ENCODE data around the gene PAPOLB. TPM values are rescaled to one million over a fixed set of nuclear protein-coding genes. Genes with fewer than 3 reads are reported as not detected.

PAPOLB gene
- polyA plus RNA-seq, 2 donors: 0.02 TPM; not detected in 1

- H3K27me3 ChIP-seq (ENCODE audit: control insufficient read depth in 1 of 2, insufficient read depth in 2 of 2, low read length in 2 of 2): no peaks in the 10 kb centered on the region
- H3K4me3 ChIP-seq (ENCODE audit: low read depth in 1 of 2, low read length in 2 of 2): no peak overlapping the region
- H3K36me3 ChIP-seq (ENCODE audit: control insufficient read depth in 2 of 2, insufficient read depth in 2 of 2, low read length in 1 of 2): no peaks in the 10 kb centered on the region
- H3K9me3 ChIP-seq (ENCODE audit: control insufficient read depth in 2 of 2, insufficient read depth in 1 of 2, low read depth in 1 of 2, low read length in 1 of 2): no peaks in the 10 kb centered on the region
- 46 to 55% methylated on average over 5 of the region's 5 CpGs for WGBS, 2 donors
- no peaks in the 10 kb centered on the region for H3K4me1 ChIP-seq (ENCODE audit: control insufficient read depth in 2 of 2, insufficient read depth in 2 of 2, low read length in 1 of 2)
- no peak overlapping the region for H3K27ac ChIP-seq (ENCODE audit: low read depth in 2 of 2, low read length in 1 of 2)
Measured at GRCh38 chr7:4808026-4808425, 53.8 kb downstream of the PAPOLB start.

Other genes with a start within 250 kb of the PAPOLB start
- gene FOXK1, start 179.7 kb downstream of the PAPOLB start, polyA plus RNA-seq: 1 to 10 TPM; 3.9 to 7.1 TPM
- gene AP5Z1, start 86.4 kb downstream of the PAPOLB start, polyA plus RNA-seq: 10 to 100 TPM; 22.1 to 34.5 TPM
- gene RADIL, start 21.7 kb upstream of the PAPOLB start, polyA plus RNA-seq: under 1 TPM; 0.29 to 0.93 TPM
- gene MMD2, start 97.2 kb upstream of the PAPOLB start, polyA plus RNA-seq: not detected
- gene RBAK, start 183.8 kb upstream of the PAPOLB start, polyA plus RNA-seq: 1 to 10 TPM; 4.5 to 5.5 TPM

All from esophagus (tissue), 2 donors.